ENCODE data around the gene INPP5J.
"Not testable (repeated sequence)": the region's sequence is repeated elsewhere in the genome, so short reads cannot be mapped to it uniquely, and the experiment has no call there.

INPP5J gene, protein sequence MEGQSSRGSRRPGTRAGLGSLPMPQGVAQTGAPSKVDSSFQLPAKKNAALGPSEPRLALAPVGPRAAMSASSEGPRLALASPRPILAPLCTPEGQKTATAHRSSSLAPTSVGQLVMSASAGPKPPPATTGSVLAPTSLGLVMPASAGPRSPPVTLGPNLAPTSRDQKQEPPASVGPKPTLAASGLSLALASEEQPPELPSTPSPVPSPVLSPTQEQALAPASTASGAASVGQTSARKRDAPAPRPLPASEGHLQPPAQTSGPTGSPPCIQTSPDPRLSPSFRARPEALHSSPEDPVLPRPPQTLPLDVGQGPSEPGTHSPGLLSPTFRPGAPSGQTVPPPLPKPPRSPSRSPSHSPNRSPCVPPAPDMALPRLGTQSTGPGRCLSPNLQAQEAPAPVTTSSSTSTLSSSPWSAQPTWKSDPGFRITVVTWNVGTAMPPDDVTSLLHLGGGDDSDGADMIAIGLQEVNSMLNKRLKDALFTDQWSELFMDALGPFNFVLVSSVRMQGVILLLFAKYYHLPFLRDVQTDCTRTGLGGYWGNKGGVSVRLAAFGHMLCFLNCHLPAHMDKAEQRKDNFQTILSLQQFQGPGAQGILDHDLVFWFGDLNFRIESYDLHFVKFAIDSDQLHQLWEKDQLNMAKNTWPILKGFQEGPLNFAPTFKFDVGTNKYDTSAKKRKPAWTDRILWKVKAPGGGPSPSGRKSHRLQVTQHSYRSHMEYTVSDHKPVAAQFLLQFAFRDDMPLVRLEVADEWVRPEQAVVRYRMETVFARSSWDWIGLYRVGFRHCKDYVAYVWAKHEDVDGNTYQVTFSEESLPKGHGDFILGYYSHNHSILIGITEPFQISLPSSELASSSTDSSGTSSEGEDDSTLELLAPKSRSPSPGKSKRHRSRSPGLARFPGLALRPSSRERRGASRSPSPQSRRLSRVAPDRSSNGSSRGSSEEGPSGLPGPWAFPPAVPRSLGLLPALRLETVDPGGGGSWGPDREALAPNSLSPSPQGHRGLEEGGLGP

GRCh38 chr22:31122532-31123291 is at the start of gene INPP5J:
Gene INPP5J (plus strand): TSS chr22:31122966. CDS start chr22:31123015, 49 bp downstream.
- no peak within 1 kb of the TSS for H3K27ac ChIP-seq (ENCODE audit: low read length)
- no peak for DNase-seq (ENCODE audit: low read depth, low spot score)

GRCh38 chr22:31073125-31073524 is 49.6 kb upstream of the INPP5J start:
- H3K4me1 ChIP-seq (ENCODE audit: control insufficient read depth, insufficient read depth, low read length); H3K27me3 ChIP-seq (ENCODE audit: control insufficient read depth, insufficient read depth, low read length); H3K4me3 ChIP-seq (ENCODE audit: low read length); H3K27ac ChIP-seq (ENCODE audit: low read length); DNase-seq (ENCODE audit: low read depth, low spot score); H3K36me3 ChIP-seq (ENCODE audit: control insufficient read depth, insufficient read depth, low read length); H3K9me3 ChIP-seq (ENCODE audit: control insufficient read depth, insufficient read depth, low read length): not testable (repeated sequence)
- WGBS (ENCODE audit: insufficient coverage, insufficient read length), result no CpG with 5 or more reads among the region's 9 CpGs

More at GRCh38 chr22:31122532-31123291, at the start of gene INPP5J:
- Histone ChIP-seq H3K36me3 (ENCODE audit: control insufficient read depth, insufficient read depth, low read length) (no peaks in the 10 kb centered on the region), H3K4me1 (ENCODE audit: control insufficient read depth, insufficient read depth, low read length) (peaks cover 3% of the 10 kb centered on the region; the same call in 1 of the 2 replicates), H3K9me3 (ENCODE audit: control insufficient read depth, insufficient read depth, low read length) (no peaks in the 10 kb centered on the region), H3K4me3 (ENCODE audit: low read length) (peak within 1 kb of the TSS; percentile 39; the same call in 1 of the 2 replicates), H3K27me3 (ENCODE audit: control insufficient read depth, insufficient read depth, low read length) (no peaks in the 10 kb centered on the region)
- no CpG with 5 or more reads among the region's 10 CpGs for whole genome bisulfite sequencing (ENCODE audit: insufficient coverage, insufficient read length)

- DNase-seq (ENCODE audit: low read depth, low spot score); H3K9me3 ChIP-seq (ENCODE audit: control insufficient read depth, insufficient read depth, low read length); H3K4me1 ChIP-seq (ENCODE audit: control insufficient read depth, insufficient read depth, low read length); H3K36me3 ChIP-seq (ENCODE audit: control insufficient read depth, insufficient read depth, low read length); H3K27ac ChIP-seq (ENCODE audit: low read length); H3K4me3 ChIP-seq (ENCODE audit: low read length); H3K27me3 ChIP-seq (ENCODE audit: control insufficient read depth, insufficient read depth, low read length): not testable (repeated sequence)
- no CpG with 5 or more reads among the region's 5 CpGs for WGBS (ENCODE audit: insufficient coverage, insufficient read length)
These were observed 49.1 kb upstream of the INPP5J start for GRCh38 chr22:31073545-31074145.

- WGBS (ENCODE audit: insufficient coverage, insufficient read length), result no CpG with 5 or more reads among the region's 15 CpGs
- Histone ChIP-seq H3K27me3 (ENCODE audit: control insufficient read depth, insufficient read depth, low read length) (no peaks in the 10 kb centered on the region), H3K4me1 (ENCODE audit: control insufficient read depth, insufficient read depth, low read length) (no peaks in the 10 kb centered on the region; the same call in 1 of the 2 replicates), H3K9me3 (ENCODE audit: control insufficient read depth, insufficient read depth, low read length) (no peaks in the 10 kb centered on the region), H3K27ac (ENCODE audit: low read length) (no peak overlapping the region), H3K4me3 (ENCODE audit: low read length) (no peak overlapping the region), H3K36me3 (ENCODE audit: control insufficient read depth, insufficient read depth, low read length) (no peaks in the 10 kb centered on the region)
- DNase-seq (ENCODE audit: low read depth, low spot score), result no peak
These were observed 46.8 kb upstream of the INPP5J start for GRCh38 chr22:31075961-31076360.

DNA sequence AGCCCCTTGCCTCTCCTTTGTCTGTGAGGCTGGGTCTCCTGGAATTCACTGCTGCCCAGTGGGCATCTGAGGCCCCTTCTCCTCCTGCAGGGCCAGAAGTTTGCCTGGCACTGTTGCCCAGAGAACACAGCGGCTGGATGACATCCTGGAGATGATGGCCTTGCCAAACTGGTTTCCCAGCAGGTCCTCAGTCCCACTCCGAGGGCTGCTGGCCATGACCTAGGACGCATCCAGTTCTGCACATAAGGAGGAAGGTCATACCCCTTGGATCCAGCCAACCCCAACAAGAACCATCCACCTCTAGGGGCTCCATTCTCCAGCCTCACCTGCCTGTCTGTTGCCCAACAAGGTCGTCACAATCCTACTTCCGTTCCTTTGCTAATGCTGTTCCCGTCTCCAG is 45.1 kb upstream of the INPP5J start:
- Histone ChIP-seq H3K36me3 (ENCODE audit: control insufficient read depth, insufficient read depth, low read length) (no peaks in the 10 kb centered on the region), H3K4me3 (ENCODE audit: low read length) (no peak overlapping the region), H3K27ac (ENCODE audit: low read length) (no peak overlapping the region), H3K27me3 (ENCODE audit: control insufficient read depth, insufficient read depth, low read length) (no peaks in the 10 kb centered on the region), H3K9me3 (ENCODE audit: control insufficient read depth, insufficient read depth, low read length) (no peaks in the 10 kb centered on the region), H3K4me1 (ENCODE audit: control insufficient read depth, insufficient read depth, low read length) (peaks cover 3% of the 10 kb centered on the region; the same call in 1 of the 2 replicates)
- no CpG with 5 or more reads among the region's 6 CpGs for WGBS (ENCODE audit: insufficient coverage, insufficient read length)
- no peak for DNase-seq (ENCODE audit: low read depth, low spot score)

DNA sequence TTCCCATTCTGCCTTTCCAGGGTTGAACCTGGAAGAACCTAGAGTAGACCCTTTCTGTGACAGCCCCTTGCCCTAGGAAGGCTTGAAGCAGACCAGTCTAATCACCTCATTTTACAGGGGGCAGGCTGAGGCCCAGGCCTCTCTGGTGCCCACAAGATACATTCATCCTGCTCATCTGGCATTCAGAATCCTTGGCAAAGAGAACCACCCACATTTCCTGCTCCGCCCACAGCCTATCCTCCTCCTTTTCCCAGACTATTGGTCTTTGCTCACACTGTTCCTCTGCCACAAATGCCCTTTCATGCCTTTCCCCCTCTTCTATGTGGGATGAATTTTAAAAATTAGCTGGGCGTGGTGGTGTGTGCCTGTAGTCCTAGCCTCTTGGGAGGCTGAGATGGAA is 44.4 kb upstream of the INPP5J start:
- not testable (repeated sequence) for DNase-seq (ENCODE audit: low read depth, low spot score); H3K27ac ChIP-seq (ENCODE audit: low read length); H3K4me1 ChIP-seq (ENCODE audit: control insufficient read depth, insufficient read depth, low read length); H3K9me3 ChIP-seq (ENCODE audit: control insufficient read depth, insufficient read depth, low read length); H3K4me3 ChIP-seq (ENCODE audit: low read length); H3K36me3 ChIP-seq (ENCODE audit: control insufficient read depth, insufficient read depth, low read length); H3K27me3 ChIP-seq (ENCODE audit: control insufficient read depth, insufficient read depth, low read length)
- no CpG with 5 or more reads among the region's 2 CpGs for WGBS (ENCODE audit: insufficient coverage, insufficient read length)

DNA sequence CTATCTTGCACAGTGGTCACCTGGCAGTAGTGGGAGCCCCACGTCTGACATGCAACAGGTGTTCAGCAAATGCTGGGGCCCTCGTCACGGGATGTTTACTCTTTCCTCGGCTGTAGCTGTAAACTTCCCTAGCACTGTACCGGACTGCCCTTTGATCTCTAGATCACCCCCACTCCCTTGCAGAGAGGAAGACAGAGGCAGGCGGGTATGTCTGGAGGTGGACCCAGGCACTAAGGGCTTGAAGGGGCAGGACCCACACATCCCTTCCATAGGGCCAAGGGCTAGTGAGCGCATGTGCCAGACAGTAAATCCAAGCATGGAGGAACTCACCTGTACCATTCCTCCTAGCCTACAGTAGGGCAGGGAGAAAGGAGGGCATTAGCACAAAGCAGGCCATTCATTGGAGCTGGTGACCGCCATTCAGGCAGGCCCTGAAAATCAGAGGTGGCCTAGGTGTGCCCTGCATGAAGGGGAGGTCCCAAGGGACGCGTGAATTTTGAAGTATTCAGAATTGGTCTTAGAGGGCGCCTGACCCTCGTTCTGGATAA is 43.6 kb upstream of the INPP5J start:
- no peak overlapping the region for H3K4me3 ChIP-seq (ENCODE audit: low read length)
- H3K27me3 ChIP-seq (ENCODE audit: control insufficient read depth, insufficient read depth, low read length), result no peaks in the 10 kb centered on the region
- peaks cover 7% of the 10 kb centered on the region for H3K4me1 ChIP-seq (ENCODE audit: control insufficient read depth, insufficient read depth, low read length)
- H3K27ac ChIP-seq (ENCODE audit: low read length), result no peak overlapping the region
- DNase-seq (ENCODE audit: low read depth, low spot score), result no peak
- no peaks in the 10 kb centered on the region for H3K9me3 ChIP-seq (ENCODE audit: control insufficient read depth, insufficient read depth, low read length)
- no CpG with 5 or more reads among the region's 12 CpGs for WGBS (ENCODE audit: insufficient coverage, insufficient read length)
- no peaks in the 10 kb centered on the region for H3K36me3 ChIP-seq (ENCODE audit: control insufficient read depth, insufficient read depth, low read length)

DNA sequence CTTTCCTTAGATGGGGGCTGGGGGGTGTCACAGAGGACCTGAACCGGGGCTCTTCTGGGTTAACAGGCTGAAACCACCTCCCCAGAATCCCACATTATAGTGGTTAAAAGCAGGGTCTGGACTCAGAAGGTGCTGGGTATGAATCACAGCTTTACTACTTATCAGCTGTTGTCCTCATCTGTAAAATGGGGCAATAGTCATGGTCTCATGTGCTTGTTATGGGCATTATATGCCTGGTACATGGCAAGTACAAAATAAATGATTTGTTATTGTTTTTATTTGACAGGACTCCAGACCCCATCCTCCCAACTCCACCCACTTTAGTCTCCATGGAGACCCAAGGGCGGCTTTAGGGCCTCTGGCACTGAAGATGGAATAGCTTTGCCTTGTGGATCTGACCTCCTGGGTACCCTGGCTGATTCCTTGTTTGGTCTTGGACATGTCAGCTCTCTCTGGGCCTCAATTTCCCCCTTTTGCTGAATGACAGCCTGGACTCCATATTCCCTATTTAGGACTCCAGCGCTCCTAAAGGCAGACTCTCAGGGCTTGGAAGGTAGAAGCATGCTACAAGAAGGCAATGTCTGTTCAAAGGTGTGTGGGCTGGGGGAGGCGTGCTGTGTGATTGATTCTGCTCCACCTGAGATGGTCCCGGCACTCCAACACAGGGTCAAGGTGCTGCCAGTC is 42.5 kb upstream of the INPP5J start:
- Histone ChIP-seq H3K4me1 (ENCODE audit: control insufficient read depth, insufficient read depth, low read length) (peaks cover 9% of the 10 kb centered on the region), H3K9me3 (ENCODE audit: control insufficient read depth, insufficient read depth, low read length) (no peaks in the 10 kb centered on the region), H3K36me3 (ENCODE audit: control insufficient read depth, insufficient read depth, low read length) (no peaks in the 10 kb centered on the region), H3K27ac (ENCODE audit: low read length) (no peak overlapping the region), H3K4me3 (ENCODE audit: low read length) (peak overlapping the region; percentile 52; the same call in 1 of the 2 replicates), H3K27me3 (ENCODE audit: control insufficient read depth, insufficient read depth, low read length) (no peaks in the 10 kb centered on the region)
- no CpG with 5 or more reads among the region's 5 CpGs for WGBS (ENCODE audit: insufficient coverage, insufficient read length)
- DNase-seq (ENCODE audit: low read depth, low spot score), result no peak
